ENCODE results near the gene POU2F2.

- TF ChIP-seq POLR2A (IDR thresholded peaks at IDR 0.05), result no peak
- TF ChIP-seq, protein P1, sequence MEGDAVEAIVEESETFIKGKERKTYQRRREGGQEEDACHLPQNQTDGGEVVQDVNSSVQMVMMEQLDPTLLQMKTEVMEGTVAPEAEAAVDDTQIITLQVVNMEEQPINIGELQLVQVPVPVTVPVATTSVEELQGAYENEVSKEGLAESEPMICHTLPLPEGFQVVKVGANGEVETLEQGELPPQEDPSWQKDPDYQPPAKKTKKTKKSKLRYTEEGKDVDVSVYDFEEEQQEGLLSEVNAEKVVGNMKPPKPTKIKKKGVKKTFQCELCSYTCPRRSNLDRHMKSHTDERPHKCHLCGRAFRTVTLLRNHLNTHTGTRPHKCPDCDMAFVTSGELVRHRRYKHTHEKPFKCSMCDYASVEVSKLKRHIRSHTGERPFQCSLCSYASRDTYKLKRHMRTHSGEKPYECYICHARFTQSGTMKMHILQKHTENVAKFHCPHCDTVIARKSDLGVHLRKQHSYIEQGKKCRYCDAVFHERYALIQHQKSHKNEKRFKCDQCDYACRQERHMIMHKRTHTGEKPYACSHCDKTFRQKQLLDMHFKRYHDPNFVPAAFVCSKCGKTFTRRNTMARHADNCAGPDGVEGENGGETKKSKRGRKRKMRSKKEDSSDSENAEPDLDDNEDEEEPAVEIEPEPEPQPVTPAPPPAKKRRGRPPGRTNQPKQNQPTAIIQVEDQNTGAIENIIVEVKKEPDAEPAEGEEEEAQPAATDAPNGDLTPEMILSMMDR (IDR thresholded peaks at IDR 0.05), result no peak
- no peak for TF ChIP-seq POLR2AphosphoS5 (IDR thresholded peaks at IDR 0.05)
Observed at GRCh38 chr19:42177686-42178019, 45.4 kb upstream of the POU2F2 start.
